Measurements from ENCODE around the gene ARHGEF16.

- TF ChIP-seq CTCF (conservative IDR thresholded peaks at IDR 0.05) (no peak), EZH2 (IDR thresholded peaks at IDR 0.05; ENCODE audit: low read depth) (no peak)
These were observed 8.5 kb downstream of the ARHGEF16 start for GRCh38 chr1:3463013-3463385.

All from PC-9 (cell line).